A673 (cell line): Measurements from ENCODE around the gene PNMA8A. TPM values are rescaled to one million over a fixed set of nuclear protein-coding genes. Genes with fewer than 3 reads are reported as not detected.

Experiments
- BruUV-seq: library from RNA; stranded (reverse); fragments of 400-500 nt; replicated peaks from 2 replicates; lab custom pipeline; 2021; lab: Mats Ljungman, UMichigan
- CTCF ChIA-PET: fragments of 300-600 bp; sonication (Branson Sonifier 250); formaldehyde crosslinking; loops from one replicate; lab custom pipeline; 2022; ENCODE audit warnings: antibody characterized with exemption; lab: Charles Lee
- POLR2A ChIA-PET: fragments of 300-600 bp; sonication (Branson Sonifier 250); formaldehyde crosslinking; loops from one replicate; lab custom pipeline; 2022; ENCODE audit warnings: antibody characterized with exemption; ENCODE audit not compliant: low non-redundant PET; lab: Charles Lee
- DNase-seq: peaks from one replicate; pipeline ENCODE4 v3.0.0-alpha.2; 2015; ENCODE audit warnings: low spot score
- H3K27ac ChIP-seq: fragments of 200-600 bp; sonication (generic); 2 replicates; pipeline ENCODE4 v1.5.1; 2016; ENCODE audit warnings: mixed run types, low read depth, mild to moderate bottlenecking, mixed read lengths, antibody characterized with exemption, low read length; ENCODE audit not compliant: poor library complexity, severe bottlenecking
- H3K27me3 ChIP-seq: fragments of 200-600 bp; sonication (generic); replicated peaks from 2 replicates; pipeline ENCODE4 v1.6.1; 2017; ENCODE audit warnings: mixed run types, low read depth, mild to moderate bottlenecking, mixed read lengths, antibody characterized with exemption, low read length; ENCODE audit not compliant: insufficient read depth, poor library complexity
- H3K36me3 ChIP-seq: fragments of 200-600 bp; sonication (generic); 2 replicates; pipeline ENCODE4 v1.6.1; 2016; ENCODE audit warnings: mixed run types, mild to moderate bottlenecking, mixed read lengths, antibody characterized with exemption, low read length; ENCODE audit not compliant: insufficient read depth, poor library complexity, severe bottlenecking
- H3K4me1 ChIP-seq: fragments of 200-600 bp; sonication (generic); 2 replicates; pipeline ENCODE4 v1.6.1; 2017; ENCODE audit warnings: mixed run types, mild to moderate bottlenecking, mixed read lengths, antibody characterized with exemption, low read length; ENCODE audit not compliant: insufficient read depth, poor library complexity, severe bottlenecking
- H3K4me3 ChIP-seq: fragments of 200-600 bp; sonication (generic); 2 replicates; pipeline ENCODE4 v1.5.1; 2016; ENCODE audit warnings: low read depth, mixed run types, mild to moderate bottlenecking, mixed read lengths, low read length; ENCODE audit not compliant: poor library complexity, severe bottlenecking
- H3K9me3 ChIP-seq: fragments of 200-600 bp; sonication (generic); 2 replicates; pipeline ENCODE4 v1.6.1; 2016; ENCODE audit warnings: mixed run types, low read depth, mild to moderate bottlenecking, mixed read lengths, antibody characterized with exemption, low read length; ENCODE audit not compliant: poor library complexity, severe bottlenecking
- CTCF ChIP-seq: fragments of 300-800, 200-600 bp; sonication (generic); conservative IDR thresholded peaks from 2 replicates; pipeline ENCODE4 v1.5.1; 2017; ENCODE audit warnings: low read depth, mild to moderate bottlenecking, antibody characterized with exemption, low read length, moderate library complexity, mixed read lengths
- EZH2 ChIP-seq: fragments of 200-600 bp; sonication (generic); IDR thresholded peaks from 2 replicates; pipeline ENCODE4 v1.6.1; 2017; ENCODE audit warnings: borderline replicate concordance, low read depth, mild to moderate bottlenecking, mixed read lengths, antibody characterized with exemption, low read length; ENCODE audit not compliant: poor library complexity, severe bottlenecking
- intact Hi-C: fragments of 100-400 bp; cut with micrococcal nuclease; formaldehyde crosslinking; loops from one replicate; pipeline ENCODE4 v1.10.0; 2022; ENCODE audit not compliant: unreplicated experiment
- total RNA-seq: library from RNA; stranded (reverse); gene quantifications from 2 replicates; pipeline ENCODE4 v1.2.3, GENCODE V29; 2021

The PNMA8A gene
- total RNA-seq, 1 experiment from 2014 or later = 12.8 TPM

GRCh38 chr19:46492841-46493235, 21.5 kb upstream of the PNMA8A start:
- no peaks in the 10 kb centered on the region for H3K27me3 ChIP-seq
- H3K36me3 ChIP-seq = no peaks in the 10 kb centered on the region
- no peak overlapping the region for H3K27ac ChIP-seq
- TF ChIP-seq CTCF = no peak
- no peak for TF ChIP-seq EZH2
- CTCF ChIA-PET = no interaction called here
- no peak for DNase-seq
- peaks cover 7% of the 10 kb centered on the region for H3K4me1 ChIP-seq
- no peaks in the 10 kb centered on the region for H3K9me3 ChIP-seq
- intact Hi-C loops = no loop called here
- no TSS peak for BruUV-seq
- POLR2A ChIA-PET = no interaction called here
- H3K4me3 ChIP-seq = no peak overlapping the region

DNA sequence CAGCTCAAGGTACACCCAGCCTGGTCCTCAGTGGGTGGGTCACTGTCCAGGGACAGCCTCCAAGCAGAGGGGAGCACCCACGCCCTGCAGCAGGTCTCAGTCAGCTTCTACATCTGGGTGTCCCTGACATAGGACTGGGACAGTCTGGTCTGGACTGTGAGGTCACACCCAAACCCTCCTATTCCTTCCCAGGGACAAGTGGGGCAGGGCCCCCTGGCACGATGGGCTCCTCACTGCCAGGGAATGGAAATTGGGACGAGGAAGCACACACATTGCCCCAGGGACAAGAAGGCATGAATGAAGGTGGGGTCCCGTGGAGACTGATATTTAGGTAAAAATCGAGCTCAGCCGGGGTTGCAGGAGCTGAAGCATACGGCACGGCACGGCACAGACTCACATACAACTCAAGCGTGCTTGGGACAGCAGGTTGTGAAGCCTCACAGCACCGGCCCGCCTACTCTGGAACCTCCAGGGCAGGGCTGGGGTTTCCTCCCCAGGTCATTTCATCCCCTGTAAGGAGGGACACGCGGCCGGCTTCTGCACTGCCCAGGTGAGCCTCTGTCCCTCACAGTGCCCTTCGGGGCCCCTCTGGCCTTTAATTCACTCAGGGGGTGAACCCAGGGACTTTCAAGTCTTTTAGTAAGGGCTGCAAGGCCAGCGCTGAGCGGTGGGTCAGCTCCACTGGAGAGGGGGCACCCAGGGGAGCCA, 20.8 kb upstream of the PNMA8A start:
- POLR2A ChIA-PET = no interaction called here
- intact Hi-C loops = no loop called here
- CTCF ChIA-PET = interaction anchor here (0.5 to 0.6 kb wide), 3 partner anchors 87 to 123 kb away, joined by 4 to 9 read pairs (median 9); no protein-coding TSS in a partner anchor
- no peak overlapping the region for H3K4me3 ChIP-seq
- H3K27ac ChIP-seq = no peak overlapping the region
- no peaks in the 10 kb centered on the region for H3K9me3 ChIP-seq
- H3K4me1 ChIP-seq = peaks cover 7% of the 10 kb centered on the region
- BruUV-seq = no TSS peak
- no peaks in the 10 kb centered on the region for H3K27me3 ChIP-seq
- H3K36me3 ChIP-seq = no peaks in the 10 kb centered on the region
- DNase-seq = no peak
- TF ChIP-seq CTCF (no peak), EZH2 (no peak)

- H3K27me3 ChIP-seq = no peaks in the 10 kb centered on the region
- no peak for TF ChIP-seq CTCF
- no peak for TF ChIP-seq EZH2
- ChIA-PET CTCF (no interaction called here), POLR2A (no interaction called here)
- H3K36me3 ChIP-seq = no peaks in the 10 kb centered on the region
- H3K9me3 ChIP-seq = no peaks in the 10 kb centered on the region
- no peak for DNase-seq
- H3K4me3 ChIP-seq = no peak overlapping the region
- intact Hi-C loops = no loop called here
- BruUV-seq = no TSS peak
- no peak overlapping the region for H3K27ac ChIP-seq
- H3K4me1 ChIP-seq = peaks cover 4% of the 10 kb centered on the region
Observed at GRCh38 chr19:46490774-46491173, 19.4 kb upstream of the PNMA8A start.
